H9 (cell line): Measurements from ENCODE around the gene KIAA0930. TPM values are rescaled to one million over a fixed set of nuclear protein-coding genes. Genes with fewer than 3 reads are reported as not detected.

Source experiments
- DNase-seq: peaks from one replicate; pipeline ENCODE4 v3.0.0-alpha.2; 2017
- H2AFZ ChIP-seq: one replicate; pipeline ENCODE4 v1.6.1; 2013; ENCODE audit warnings: mild to moderate bottlenecking, low read length, control low read depth, moderate library complexity
- H2AK5ac ChIP-seq: 2 replicates; pipeline ENCODE4 v1.6.1; 2013; ENCODE audit warnings: low read length, control low read depth, mixed read lengths; ENCODE audit not compliant: insufficient read length
- H2BK120ac ChIP-seq: one replicate; pipeline ENCODE4 v1.6.1; 2013; ENCODE audit warnings: low read depth, mild to moderate bottlenecking, low read length, control low read depth, inconsistent platforms; ENCODE audit not compliant: poor library complexity, severe bottlenecking
- H2BK12ac ChIP-seq: 2 replicates; pipeline ENCODE4 v1.6.1; 2013; ENCODE audit warnings: low read length, control low read depth, mixed read lengths, low read depth; ENCODE audit not compliant: insufficient read length
- H2BK15ac ChIP-seq: 2 replicates; pipeline ENCODE4 v1.6.1; 2013; ENCODE audit warnings: low read depth, low read length, control low read depth
- H2BK20ac ChIP-seq: one replicate; pipeline ENCODE4 v1.6.1; 2013; ENCODE audit warnings: low read depth, mild to moderate bottlenecking, low read length, control low read depth, inconsistent platforms; ENCODE audit not compliant: poor library complexity, severe bottlenecking
- H2BK5ac ChIP-seq: 2 replicates; pipeline ENCODE4 v1.6.1; 2013; ENCODE audit warnings: low read length, control low read depth, mixed read lengths; ENCODE audit not compliant: insufficient read length
- H3K14ac ChIP-seq: 2 replicates; pipeline ENCODE4 v1.6.1; 2013; ENCODE audit warnings: low read length, control low read depth; ENCODE audit not compliant: insufficient read depth
- H3K18ac ChIP-seq: 2 replicates; pipeline ENCODE4 v1.6.1; 2013; ENCODE audit warnings: low read depth, mild to moderate bottlenecking, mixed read lengths, low read length, control low read depth; ENCODE audit not compliant: insufficient read length
- H3K23ac ChIP-seq: 2 replicates; pipeline ENCODE4 v1.6.1; 2013; ENCODE audit warnings: low read length, control low read depth, mixed read lengths, low read depth; ENCODE audit not compliant: insufficient read length
- H3K23me2 ChIP-seq: 2 replicates; pipeline ENCODE4 v1.6.1; 2013; ENCODE audit warnings: low read depth, mild to moderate bottlenecking, mixed read lengths, low read length, control low read depth; ENCODE audit not compliant: insufficient read length, poor library complexity, severe bottlenecking
- H3K27ac ChIP-seq: 2 replicates; pipeline ENCODE4 v1.5.1; 2013; ENCODE audit warnings: low read length, control low read depth, mixed read lengths, low read depth; ENCODE audit not compliant: insufficient read length
- H3K27me3 ChIP-seq: 2 replicates; pipeline ENCODE4 v1.6.1; 2013; ENCODE audit warnings: low read length, control low read depth, inconsistent platforms; ENCODE audit not compliant: insufficient read depth
- H3K4ac ChIP-seq: 2 replicates; pipeline ENCODE4 v1.6.1; 2013; ENCODE audit warnings: low read depth, mild to moderate bottlenecking, control low read depth, inconsistent platforms, low read length, moderate library complexity
- H3K4me1 ChIP-seq: 2 replicates; pipeline ENCODE4 v1.6.1; 2013; ENCODE audit warnings: low read length, control low read depth, inconsistent platforms; ENCODE audit not compliant: insufficient read depth
- H3K4me2 ChIP-seq: 2 replicates; pipeline ENCODE4 v1.6.1; 2013; ENCODE audit warnings: low read length, control low read depth, mixed read lengths; ENCODE audit not compliant: insufficient read length, insufficient read depth
- H3K56ac ChIP-seq: 2 replicates; pipeline ENCODE4 v1.6.1; 2013; ENCODE audit warnings: low read depth, mild to moderate bottlenecking, mixed read lengths, low read length, control low read depth; ENCODE audit not compliant: insufficient read length
- H3K79me1 ChIP-seq: 2 replicates; pipeline ENCODE4 v1.6.1; 2013; ENCODE audit warnings: low read depth, mild to moderate bottlenecking, moderate library complexity, low read length, control low read depth, inconsistent platforms; ENCODE audit not compliant: insufficient read depth, poor library complexity, severe bottlenecking
- H3K79me2 ChIP-seq: 2 replicates; pipeline ENCODE4 v1.6.1; 2013; ENCODE audit warnings: low read length, control low read depth, inconsistent platforms; ENCODE audit not compliant: insufficient read depth
- H3K9ac ChIP-seq: 2 replicates; pipeline ENCODE4 v1.6.1; 2013; ENCODE audit warnings: low read length, control low read depth, mixed read lengths; ENCODE audit not compliant: insufficient read length; ENCODE audit errors: extremely low read depth
- H3K9me3 ChIP-seq: one replicate; pipeline ENCODE4 v1.6.1; 2013; ENCODE audit warnings: low read depth, low read length, inconsistent platforms; ENCODE audit not compliant: control insufficient read depth
- H3T11ph ChIP-seq: one replicate; pipeline ENCODE4 v1.6.1; 2013; ENCODE audit warnings: mild to moderate bottlenecking, low read length, control low read depth, inconsistent platforms
- H4K20me1 ChIP-seq: one replicate; pipeline ENCODE4 v1.6.1; 2013; ENCODE audit not compliant: control insufficient read depth, insufficient read length, insufficient read depth
- H4K5ac ChIP-seq: 2 replicates; pipeline ENCODE4 v1.6.1; 2013; ENCODE audit warnings: low read depth, mild to moderate bottlenecking, mixed read lengths, low read length, control low read depth; ENCODE audit not compliant: insufficient read length
- H4K8ac ChIP-seq: replicated peaks from 2 replicates; pipeline ENCODE4 v1.6.1; 2013; ENCODE audit warnings: low read length, control low read depth, mixed read lengths, low read depth; ENCODE audit not compliant: insufficient read length
- H4K91ac ChIP-seq: 2 replicates; pipeline ENCODE4 v1.6.1; 2013; ENCODE audit warnings: low read depth, mild to moderate bottlenecking, moderate library complexity, mixed read lengths, low read length, control low read depth; ENCODE audit not compliant: insufficient read length
- H3K27ac Mint-ChIP-seq, 3 experiments: 2 replicates in 2 of 3; 3 replicates in 1 of 3; pipeline ENCODE4 v1.8.0; 2020 to 2021; ENCODE audit warnings: mixed read lengths in 3 of 3, mild to moderate bottlenecking in 1 of 3, moderate library complexity in 1 of 3
- H3K27me3 Mint-ChIP-seq: 2 replicates; pipeline ENCODE4 v1.8.0; 2021; ENCODE audit warnings: low read depth, mild to moderate bottlenecking, moderate library complexity, mixed read lengths
- H3K36me3 Mint-ChIP-seq, 3 experiments: 2 replicates in 2 of 3; 3 replicates in 1 of 3; pipeline ENCODE4 v1.8.0; 2020 to 2021; ENCODE audit warnings: low read depth in 3 of 3, mixed read lengths in 3 of 3; ENCODE audit not compliant: insufficient read depth in 1 of 3
- H3K4me1 Mint-ChIP-seq, 2 experiments: 2 replicates each; pipeline ENCODE4 v1.8.0; 2020; ENCODE audit warnings: mixed read lengths in 2 of 2
- H3K4me3 Mint-ChIP-seq, 2 experiments: 2 replicates in 1 of 2; 3 replicates in 1 of 2; pipeline ENCODE4 v1.8.0; 2020 to 2021; ENCODE audit warnings: mild to moderate bottlenecking in 2 of 2, mixed read lengths in 2 of 2, moderate library complexity in 1 of 2
- H3K9me3 Mint-ChIP-seq, 2 experiments: 2 replicates in 1 of 2; 3 replicates in 1 of 2; pipeline ENCODE4 v1.8.0; 2020; ENCODE audit warnings: mild to moderate bottlenecking in 2 of 2, mixed read lengths in 2 of 2, moderate library complexity in 1 of 2
- CTCF ChIP-seq: fragments of 200-600 bp; sonication (generic); conservative IDR thresholded peaks from 3 replicates; pipeline ENCODE4 v1.8.0; 2021; ENCODE audit warnings: antibody characterized with exemption, mild to moderate bottlenecking
- WGBS: extraction: QIAGEN DNeasy Blood & Tissue Kit; methylation state at CpG from one replicate; pipeline ENCODE4 v1.1.7; 2013; ENCODE audit warnings: missing lambda C conversion rate, low lambda C conversion rate, mixed read lengths; ENCODE audit not compliant: insufficient read length; ENCODE audit errors: extremely low coverage; 5-methylcytosine and 5-hydroxymethylcytosine counted together
- total RNA-seq: library from RNA; stranded (reverse); gene quantifications from 2 replicates; pipeline ENCODE4 v1.2.1, GENCODE V29; 2021

Gene KIAA0930
- total RNA-seq, 1 experiment from 2014 or later: 46.2 TPM

DNA sequence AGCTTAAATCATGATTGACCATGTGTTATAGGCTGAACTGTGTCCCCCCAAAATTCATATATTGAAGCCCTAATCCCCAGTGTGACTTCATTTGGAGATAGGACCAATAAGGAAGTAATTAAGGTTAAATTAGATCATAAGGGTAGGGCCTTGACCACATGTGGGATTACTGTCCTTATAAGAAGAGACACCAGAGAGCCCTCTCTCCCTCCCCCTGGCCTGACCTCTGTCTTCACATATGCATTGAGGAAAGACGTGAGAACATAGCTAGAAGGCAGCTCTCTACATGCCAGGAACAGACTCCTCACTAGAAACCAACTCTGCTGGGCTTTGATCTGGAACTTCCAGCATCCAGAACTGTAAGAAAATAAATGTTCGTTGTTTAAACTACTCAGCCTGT, 90.6 kb downstream of the KIAA0930 start:
- Histone ChIP-seq H4K20me1 (no peaks in the 10 kb centered on the region), H2BK15ac (no peak overlapping the region)

More for the DNA sequence above, 90.6 kb downstream of the KIAA0930 start:
- Histone ChIP-seq H3K4me2 (no peak overlapping the region), H3K18ac (no peak overlapping the region), H3T11ph (no peak overlapping the region), H3K9me3 (no peaks in the 10 kb centered on the region), H3K23me2 (no peaks in the 10 kb centered on the region), H3K27me3 (no peaks in the 10 kb centered on the region), H3K4me1 (no peaks in the 10 kb centered on the region), H2BK120ac (no peak overlapping the region), H3K56ac (no peak overlapping the region), H3K23ac (no peak overlapping the region), H3K27ac (no peak overlapping the region), H2AFZ (no peak overlapping the region), H3K4ac (no peak overlapping the region), H2AK5ac (no peak overlapping the region), H2BK12ac (no peak overlapping the region), H2BK20ac (no peak overlapping the region), H3K14ac (no peak overlapping the region), H3K79me1 (no peaks in the 10 kb centered on the region), H2BK5ac (no peak overlapping the region), H4K5ac (no peak overlapping the region), H4K8ac (no peak overlapping the region), H4K91ac (no peak overlapping the region), H3K9ac (no peak overlapping the region), H3K79me2 (no peaks in the 10 kb centered on the region)
- whole genome bisulfite sequencing: no CpG with 5 or more reads among the region's 2 CpGs
- H3K27me3 Mint-ChIP-seq: no peaks in the 10 kb centered on the region
- TF ChIP-seq CTCF: no peak
- peaks cover 2 to 4% of the 10 kb centered on the region in 2 experiments; a peak in 2 of 5 replicates for H3K9me3 Mint-ChIP-seq
- H3K36me3 Mint-ChIP-seq: peaks cover 2 to 4% (median 2%) of the 10 kb centered on the region in 3 experiments; a peak in 5 of 7 replicates
- no peaks in the 10 kb centered on the region for H3K4me1 Mint-ChIP-seq
- no peak for DNase-seq
- no peak overlapping the region for H3K4me3 Mint-ChIP-seq
- no peak overlapping the region for H3K27ac Mint-ChIP-seq
